Measurements from ENCODE around the gene ANGPTL5. TPM values are rescaled to one million over a fixed set of nuclear protein-coding genes. Genes with fewer than 3 reads are reported as not detected.
"Not testable (repeated sequence)": the region's sequence is repeated elsewhere in the genome, so short reads cannot be mapped to it uniquely, and the experiment has no call there.

ANGPTL5 gene
- total RNA-seq, 1 donor from 2014 or later = 1.3 TPM

- Histone ChIP-seq H3K27ac (replicated peaks) (no peak overlapping the region), H3K4me3 (no peak overlapping the region), H3K4me1 (no peaks in the 10 kb centered on the region), H3K9me3 (replicated peaks) (peaks cover 6% of the 10 kb centered on the region), H3K36me3 (no peaks in the 10 kb centered on the region), H3K27me3 (ENCODE audit: low read depth) (no peaks in the 10 kb centered on the region)
- no peak for TF ChIP-seq CTCF (IDR thresholded peaks at IDR 0.05; ENCODE audit: borderline replicate concordance)
- no peak for DNase-seq
- intact Hi-C loops (cut with micrococcal nuclease) = loop anchor here (2.0 to 10.0 kb wide), 2 partner anchors 111 to 143 kb away; no protein-coding TSS in a partner anchor
Observed at GRCh38 chr11:101863361-101863760, 53.0 kb downstream of the ANGPTL5 start.

- Histone ChIP-seq H3K27ac (replicated peaks) (no peak overlapping the region), H3K9me3 (replicated peaks) (peaks cover 6% of the 10 kb centered on the region), H3K27me3 (ENCODE audit: low read depth) (no peaks in the 10 kb centered on the region), H3K36me3 (no peaks in the 10 kb centered on the region), H3K4me1 (no peaks in the 10 kb centered on the region), H3K4me3 (no peak overlapping the region)
- intact Hi-C loops (cut with micrococcal nuclease) = loop anchor here (2.0 to 10.0 kb wide), 2 partner anchors 112 to 144 kb away; no protein-coding TSS in a partner anchor
- peak; percentile 34 for TF ChIP-seq CTCF (IDR thresholded peaks at IDR 0.05; ENCODE audit: borderline replicate concordance)
- DNase-seq = no peak
Observed at GRCh38 chr11:101862391-101863233, 53.7 kb downstream of the ANGPTL5 start.

GRCh38 chr11:101860696-101861427, 55.5 kb downstream of the ANGPTL5 start:
- intact Hi-C loops (cut with micrococcal nuclease) = loop anchor here (10.0 kb wide), 1 partner anchor 114 kb away; no protein-coding TSS in a partner anchor
- Histone ChIP-seq H3K9me3 (replicated peaks) (peaks cover 6% of the 10 kb centered on the region), H3K4me3 (no peak overlapping the region), H3K4me1 (no peaks in the 10 kb centered on the region), H3K27me3 (ENCODE audit: low read depth) (no peaks in the 10 kb centered on the region), H3K27ac (replicated peaks) (no peak overlapping the region), H3K36me3 (no peaks in the 10 kb centered on the region)
- peak; percentile 83 for TF ChIP-seq CTCF (IDR thresholded peaks at IDR 0.05; ENCODE audit: borderline replicate concordance)
- no peak for DNase-seq

GRCh38 chr11:101852260-101852659, 64.1 kb downstream of the ANGPTL5 start:
- intact Hi-C loops (cut with micrococcal nuclease) = not testable (repeated sequence)

GRCh38 chr11:101848262-101848661, 68.1 kb downstream of the ANGPTL5 start:
- H3K9me3 ChIP-seq (replicated peaks) = no peaks in the 10 kb centered on the region
- no peak overlapping the region for H3K27ac ChIP-seq (replicated peaks)
- intact Hi-C loops (cut with micrococcal nuclease) = loop anchor here (5.0 kb wide), 1 partner anchor 391 kb away; no protein-coding TSS in a partner anchor
- no peak for DNase-seq
- no peaks in the 10 kb centered on the region for H3K36me3 ChIP-seq
- peak; percentile 57 for TF ChIP-seq CTCF (IDR thresholded peaks at IDR 0.05; ENCODE audit: borderline replicate concordance)
- no peaks in the 10 kb centered on the region for H3K27me3 ChIP-seq (ENCODE audit: low read depth)
- H3K4me1 ChIP-seq = no peaks in the 10 kb centered on the region
- H3K4me3 ChIP-seq = no peak overlapping the region

More at GRCh38 chr11:101852260-101852659, 64.1 kb downstream of the ANGPTL5 start:
- H3K36me3 ChIP-seq; H3K27ac ChIP-seq (replicated peaks); H3K4me1 ChIP-seq; H3K9me3 ChIP-seq (replicated peaks); H3K27me3 ChIP-seq (ENCODE audit: low read depth); H3K4me3 ChIP-seq; DNase-seq: not testable (repeated sequence)

Data from left ventricle myocardium inferior (tissue), 1 donor.